ENCODE results near the gene EFCAB6.

GRCh38 chr22:43553451-43554258 lies 258.4 kb downstream of the EFCAB6 start:
- TF ChIP-seq, protein P1, sequence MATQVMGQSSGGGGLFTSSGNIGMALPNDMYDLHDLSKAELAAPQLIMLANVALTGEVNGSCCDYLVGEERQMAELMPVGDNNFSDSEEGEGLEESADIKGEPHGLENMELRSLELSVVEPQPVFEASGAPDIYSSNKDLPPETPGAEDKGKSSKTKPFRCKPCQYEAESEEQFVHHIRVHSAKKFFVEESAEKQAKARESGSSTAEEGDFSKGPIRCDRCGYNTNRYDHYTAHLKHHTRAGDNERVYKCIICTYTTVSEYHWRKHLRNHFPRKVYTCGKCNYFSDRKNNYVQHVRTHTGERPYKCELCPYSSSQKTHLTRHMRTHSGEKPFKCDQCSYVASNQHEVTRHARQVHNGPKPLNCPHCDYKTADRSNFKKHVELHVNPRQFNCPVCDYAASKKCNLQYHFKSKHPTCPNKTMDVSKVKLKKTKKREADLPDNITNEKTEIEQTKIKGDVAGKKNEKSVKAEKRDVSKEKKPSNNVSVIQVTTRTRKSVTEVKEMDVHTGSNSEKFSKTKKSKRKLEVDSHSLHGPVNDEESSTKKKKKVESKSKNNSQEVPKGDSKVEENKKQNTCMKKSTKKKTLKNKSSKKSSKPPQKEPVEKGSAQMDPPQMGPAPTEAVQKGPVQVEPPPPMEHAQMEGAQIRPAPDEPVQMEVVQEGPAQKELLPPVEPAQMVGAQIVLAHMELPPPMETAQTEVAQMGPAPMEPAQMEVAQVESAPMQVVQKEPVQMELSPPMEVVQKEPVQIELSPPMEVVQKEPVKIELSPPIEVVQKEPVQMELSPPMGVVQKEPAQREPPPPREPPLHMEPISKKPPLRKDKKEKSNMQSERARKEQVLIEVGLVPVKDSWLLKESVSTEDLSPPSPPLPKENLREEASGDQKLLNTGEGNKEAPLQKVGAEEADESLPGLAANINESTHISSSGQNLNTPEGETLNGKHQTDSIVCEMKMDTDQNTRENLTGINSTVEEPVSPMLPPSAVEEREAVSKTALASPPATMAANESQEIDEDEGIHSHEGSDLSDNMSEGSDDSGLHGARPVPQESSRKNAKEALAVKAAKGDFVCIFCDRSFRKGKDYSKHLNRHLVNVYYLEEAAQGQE (IDR thresholded peaks at IDR 0.05; ENCODE audit: insufficient read depth in 1 of 2, low read depth in 2 of 2, low read length in 1 of 2) = no peak
- TF ChIP-seq, protein P2, sequence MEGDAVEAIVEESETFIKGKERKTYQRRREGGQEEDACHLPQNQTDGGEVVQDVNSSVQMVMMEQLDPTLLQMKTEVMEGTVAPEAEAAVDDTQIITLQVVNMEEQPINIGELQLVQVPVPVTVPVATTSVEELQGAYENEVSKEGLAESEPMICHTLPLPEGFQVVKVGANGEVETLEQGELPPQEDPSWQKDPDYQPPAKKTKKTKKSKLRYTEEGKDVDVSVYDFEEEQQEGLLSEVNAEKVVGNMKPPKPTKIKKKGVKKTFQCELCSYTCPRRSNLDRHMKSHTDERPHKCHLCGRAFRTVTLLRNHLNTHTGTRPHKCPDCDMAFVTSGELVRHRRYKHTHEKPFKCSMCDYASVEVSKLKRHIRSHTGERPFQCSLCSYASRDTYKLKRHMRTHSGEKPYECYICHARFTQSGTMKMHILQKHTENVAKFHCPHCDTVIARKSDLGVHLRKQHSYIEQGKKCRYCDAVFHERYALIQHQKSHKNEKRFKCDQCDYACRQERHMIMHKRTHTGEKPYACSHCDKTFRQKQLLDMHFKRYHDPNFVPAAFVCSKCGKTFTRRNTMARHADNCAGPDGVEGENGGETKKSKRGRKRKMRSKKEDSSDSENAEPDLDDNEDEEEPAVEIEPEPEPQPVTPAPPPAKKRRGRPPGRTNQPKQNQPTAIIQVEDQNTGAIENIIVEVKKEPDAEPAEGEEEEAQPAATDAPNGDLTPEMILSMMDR (IDR thresholded peaks at IDR 0.05) = no peak
- TF ChIP-seq TCF7L2 (IDR thresholded peaks at IDR 0.05; ENCODE audit: low read depth, low read length) (no peak), POLR2AphosphoS5 (IDR thresholded peaks at IDR 0.05; ENCODE audit: low read depth, low read length) (no peak), SIN3A (IDR thresholded peaks at IDR 0.05; ENCODE audit: borderline replicate concordance, insufficient read depth, low read depth, low read length) (no peak)
